GOT3 (cell line): ENCODE results near the gene MFRP.

Experiments
- DNase-seq: peaks from one replicate; lab custom pipeline; 2025; ENCODE audit warnings: mixed read lengths; lab: John Stamatoyannopoulos, UW

The MFRP gene

DNA sequence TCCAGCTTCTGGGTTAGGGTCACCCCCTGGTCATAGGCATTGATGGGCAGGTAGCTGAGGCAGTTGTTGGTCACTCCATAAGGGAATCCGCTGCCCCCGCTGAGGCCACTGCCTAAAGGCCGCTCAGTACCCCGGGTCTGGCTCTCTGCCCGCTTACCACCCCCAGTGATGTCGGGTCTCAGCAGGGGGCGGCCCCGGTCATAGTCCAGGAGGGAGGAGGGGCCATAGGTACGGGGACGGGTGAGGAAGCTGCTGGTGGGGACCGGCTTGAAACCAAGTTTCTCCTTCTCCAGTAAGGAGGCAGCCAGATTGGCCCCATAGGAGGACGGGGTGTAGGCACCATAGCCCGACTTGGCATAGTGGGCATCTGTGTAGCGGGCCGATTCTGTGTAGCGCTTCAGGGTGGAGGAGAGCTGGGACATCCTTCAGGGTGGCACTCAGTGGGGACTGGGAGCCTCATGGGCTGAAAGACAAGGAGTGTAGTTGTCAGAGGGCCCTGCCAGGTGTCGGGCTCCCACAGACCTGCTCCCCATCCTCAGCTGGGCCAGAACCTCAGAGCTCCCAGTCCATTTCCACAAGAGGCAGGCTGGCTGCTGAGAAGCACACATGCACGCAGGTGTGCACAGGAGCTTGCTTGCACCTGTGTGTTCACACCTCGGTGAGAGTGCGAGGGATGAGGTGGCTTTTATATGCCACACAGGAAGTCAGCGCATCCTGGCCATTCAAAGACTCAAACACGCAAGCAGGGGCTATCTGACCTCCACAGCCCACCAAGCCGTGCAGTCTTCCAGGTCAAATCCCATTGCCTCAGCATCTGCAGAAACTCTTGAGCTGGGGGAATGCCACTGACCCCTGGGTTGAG is 26.8 kb upstream of the MFRP start:
- DNase-seq = no peak

DNA sequence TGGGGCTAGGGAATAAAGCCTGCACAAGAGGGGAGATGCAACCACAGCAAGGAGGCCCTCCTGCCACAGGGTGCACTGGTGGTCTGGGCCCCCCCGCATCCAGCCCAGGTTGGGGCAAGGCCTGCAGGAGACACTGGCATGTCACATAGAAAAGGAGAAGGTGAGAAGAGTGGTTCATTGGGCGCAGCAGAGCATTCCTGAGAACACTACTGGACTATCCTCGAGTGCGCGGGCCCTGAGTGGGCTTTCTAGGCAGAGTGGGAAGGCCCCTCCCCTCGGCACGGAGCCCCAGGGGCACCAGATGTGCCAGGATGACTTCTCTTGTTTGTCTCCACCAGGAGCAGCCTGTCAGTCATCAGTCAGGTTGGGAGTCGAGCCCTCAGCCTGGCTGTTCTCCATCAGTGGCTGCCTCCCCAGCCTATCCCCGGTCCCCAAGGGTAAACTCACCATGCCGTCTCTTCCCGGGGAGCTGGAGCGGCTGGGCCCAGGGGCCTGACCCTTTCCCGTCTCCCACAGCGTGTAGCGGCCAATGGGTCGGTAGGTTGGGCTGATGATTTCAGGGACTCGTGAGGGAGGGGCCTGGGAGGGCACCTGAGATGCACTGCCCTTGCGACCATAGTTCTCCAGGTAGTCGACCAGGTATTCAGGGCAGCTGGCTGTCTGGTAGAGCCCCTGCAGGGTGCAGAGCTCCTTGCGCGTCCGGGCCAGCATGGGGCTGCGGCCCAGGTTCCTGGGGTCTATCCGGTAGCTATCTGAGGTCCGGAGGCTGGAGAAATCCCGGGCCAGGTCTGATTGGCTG is 26.0 kb upstream of the MFRP start:
- no peak for DNase-seq

DNA sequence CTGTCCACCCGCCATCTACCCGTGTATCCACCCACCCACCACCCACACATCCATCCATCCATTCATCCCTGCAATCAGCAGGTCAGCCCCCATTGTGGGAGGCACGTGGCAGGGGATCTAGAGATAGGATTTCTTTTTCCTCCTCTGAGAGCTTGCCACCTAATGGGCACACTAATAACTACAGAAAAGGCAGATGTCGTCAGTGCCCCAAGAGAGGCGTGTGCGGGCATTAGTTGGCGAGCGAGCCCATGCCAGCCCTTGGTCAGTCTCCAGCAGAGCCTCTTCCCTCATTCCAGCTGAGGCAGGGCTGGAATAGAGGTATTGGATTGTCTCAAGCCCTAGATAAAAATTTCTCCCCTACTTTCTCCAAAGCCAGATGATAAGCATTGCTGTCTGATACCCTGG is 25.3 kb upstream of the MFRP start:
- DNase-seq = no peak

DNA sequence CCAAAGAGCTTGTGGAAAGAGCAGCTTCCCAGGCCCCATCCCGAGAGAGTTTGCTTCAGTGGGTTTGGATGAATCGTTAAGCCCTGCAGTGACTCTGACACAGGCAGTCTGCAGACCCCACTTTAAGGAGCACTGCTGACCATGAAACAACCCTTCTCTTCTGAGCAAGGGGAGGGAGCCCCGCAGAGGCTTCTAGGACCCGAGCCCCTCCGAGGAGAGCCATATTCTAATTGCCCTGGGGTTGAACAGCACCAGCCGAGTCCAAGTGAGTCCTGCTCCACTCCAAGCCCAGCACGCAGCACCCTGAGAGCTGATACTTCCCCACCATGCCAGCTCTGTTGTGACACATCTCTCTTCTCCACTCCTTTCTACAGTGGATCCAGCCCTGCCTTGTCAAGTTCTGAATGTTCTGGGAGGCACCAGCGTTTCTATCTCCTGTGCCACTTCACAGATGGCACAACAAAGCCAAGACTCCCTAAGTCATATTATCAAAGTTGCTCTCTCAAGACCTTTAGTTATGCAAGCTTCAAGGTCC is 24.6 kb upstream of the MFRP start:
- DNase-seq = no peak

GRCh38 chr11:119370486-119371046 is 24.1 kb upstream of the MFRP start:
- no peak for DNase-seq

DNA sequence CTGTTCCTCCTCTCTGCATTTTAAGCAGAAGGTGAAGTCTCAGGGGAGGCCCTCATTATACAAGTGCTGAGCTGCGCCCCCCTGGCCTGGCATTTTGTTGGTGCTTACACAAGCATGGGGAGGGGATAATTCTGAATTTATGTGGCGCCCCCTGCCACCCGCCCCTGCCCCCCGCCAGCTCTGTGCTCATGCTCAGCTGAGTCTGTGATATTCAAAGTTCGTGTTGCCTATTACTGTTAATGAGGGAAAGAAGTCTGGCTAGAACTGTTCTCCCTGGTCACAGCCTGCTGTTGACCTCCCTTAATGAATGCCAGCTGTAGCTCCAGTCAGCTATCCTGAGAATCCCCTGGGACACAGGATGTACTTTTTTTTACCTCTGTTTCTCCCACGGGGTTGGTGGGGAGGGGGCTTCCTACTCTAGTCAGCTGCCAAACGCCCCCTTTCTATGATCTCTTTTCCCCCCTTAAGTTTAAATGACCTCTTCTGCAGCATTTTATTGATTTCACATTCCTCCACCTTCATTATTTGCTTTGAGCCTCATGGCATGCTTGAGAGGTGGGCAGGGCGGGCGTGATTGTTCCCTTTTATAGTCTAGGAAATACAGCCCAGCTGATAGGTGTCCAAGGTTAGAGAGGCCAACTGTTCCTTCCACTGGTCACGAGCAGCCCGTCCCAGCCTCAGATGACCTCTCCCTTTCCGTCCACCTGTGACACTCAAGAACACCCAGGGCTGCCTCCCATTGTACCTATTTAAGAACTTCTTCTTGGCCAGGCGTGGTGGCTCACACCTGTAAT is 22.8 kb upstream of the MFRP start:
- DNase-seq = no peak

GRCh38 chr11:119368121-119369034 is 21.9 kb upstream of the MFRP start:
- no peak for DNase-seq

- DNase-seq = no peak
These were observed 21.2 kb upstream of the MFRP start for GRCh38 chr11:119367661-119368120.

DNA sequence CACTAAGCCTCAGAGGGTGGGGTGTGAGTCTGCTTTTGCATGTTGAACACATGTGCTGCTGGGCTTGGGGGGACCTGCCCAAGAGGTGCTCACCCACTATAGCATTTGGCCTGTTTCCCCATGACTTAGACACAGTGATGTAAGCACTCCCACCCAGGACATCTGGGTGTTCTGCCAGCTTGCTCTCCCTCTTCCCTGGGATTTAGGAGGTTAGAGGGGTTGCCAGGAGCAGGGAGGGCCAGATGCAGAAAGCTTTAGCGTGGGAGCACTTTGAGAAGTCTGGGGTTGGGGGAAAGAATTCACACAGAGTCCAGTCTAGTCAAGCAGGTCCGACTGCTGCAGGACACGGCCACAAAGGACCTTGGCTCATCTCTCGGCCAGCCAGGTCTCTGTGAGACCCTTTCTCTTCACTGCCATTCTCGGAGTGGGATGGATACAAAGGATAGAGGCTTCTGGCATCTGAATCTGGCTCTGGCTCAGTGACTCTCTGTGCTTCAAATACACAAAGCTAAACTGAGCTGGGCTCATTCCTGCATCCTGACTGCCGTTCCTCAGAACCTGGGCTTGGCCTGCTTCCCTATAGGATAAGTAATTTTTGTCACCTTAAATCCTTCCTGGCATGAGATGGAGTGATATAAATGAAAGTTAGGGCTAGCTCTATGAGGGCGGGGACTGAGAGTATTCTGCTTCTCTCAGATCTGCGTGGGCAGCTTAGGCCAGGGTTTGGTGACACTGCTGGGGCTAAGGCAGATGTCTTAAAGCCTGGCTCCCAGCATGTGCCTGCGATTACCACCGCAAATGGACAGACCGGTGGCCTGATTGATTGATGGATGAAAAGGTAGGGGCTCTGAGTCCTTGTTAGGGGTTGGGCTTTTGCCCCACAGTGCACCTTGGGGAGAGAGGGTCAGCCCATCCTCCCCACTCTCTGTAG is 20.4 kb upstream of the MFRP start:
- DNase-seq = no peak

DNA sequence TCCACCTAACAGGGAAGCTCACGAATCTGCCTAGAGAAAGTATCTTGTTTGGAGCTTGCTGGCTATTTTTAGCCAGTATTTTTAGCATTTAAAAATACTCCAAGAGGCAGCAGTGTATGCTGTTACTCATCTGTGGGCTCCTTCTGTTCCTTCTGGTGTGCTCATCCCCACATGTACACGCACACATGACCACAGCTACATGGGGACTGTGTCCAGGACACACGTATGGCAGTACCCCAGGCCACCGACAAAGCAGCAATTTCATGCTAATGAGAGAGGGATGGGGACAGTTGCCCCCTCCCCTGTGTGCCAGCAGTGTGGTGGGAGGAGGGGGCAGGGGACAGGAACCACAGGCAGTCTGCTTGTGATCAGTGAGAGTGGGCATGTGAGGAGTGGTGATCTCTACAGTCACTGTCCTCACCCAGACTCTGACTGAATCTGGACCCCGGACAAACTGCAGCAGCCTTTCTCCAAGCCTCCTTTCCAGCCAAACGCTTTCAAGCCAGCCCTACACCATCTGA is 18.6 kb upstream of the MFRP start:
- no peak for DNase-seq

GRCh38 chr11:119363851-119364590 is 17.5 kb upstream of the MFRP start:
- DNase-seq = no peak

- DNase-seq = no peak
These were observed 16.8 kb upstream of the MFRP start for GRCh38 chr11:119363081-119363850.

DNA sequence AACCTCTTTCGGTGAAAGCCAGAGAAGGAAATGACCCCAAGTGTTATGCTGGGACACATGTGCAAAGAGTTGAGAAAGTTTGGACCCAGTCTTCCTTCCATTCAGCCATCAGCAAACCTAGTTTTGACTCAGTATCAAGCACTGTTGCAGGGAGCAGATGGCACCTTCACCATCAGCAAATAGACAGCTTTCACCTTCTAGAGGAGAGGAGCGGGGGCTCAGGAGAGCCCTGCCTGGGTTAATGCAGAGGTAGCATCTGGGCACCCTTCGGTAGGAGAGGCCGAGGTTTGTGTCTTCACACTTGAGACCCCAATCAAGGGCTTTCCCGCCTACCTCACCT is 16.2 kb upstream of the MFRP start:
- DNase-seq = no peak

GRCh38 chr11:119361941-119362725 is 15.6 kb upstream of the MFRP start:
- DNase-seq = no peak

GRCh38 chr11:119361056-119361787 is 14.7 kb upstream of the MFRP start:
- DNase-seq = no peak
